Endothelial cell of hepatic sinusoid (primary cell): ENCODE measurements around the gene SMIM35.
"Not testable (repeated sequence)": the region's sequence is repeated elsewhere in the genome, so short reads cannot be mapped to it uniquely, and the experiment has no call there.

Experiments
- in situ Hi-C: cut with HindIII; loops from 2 replicates; pipeline ENCODE4 v1.10.0; 2017; ENCODE audit warnings: low sequenced_read_pairs

SMIM35 gene

GRCh38 chr11:118082880-118083552, 3.7 kb downstream of the SMIM35 start:
- in situ Hi-C loops = no loop called here

DNA sequence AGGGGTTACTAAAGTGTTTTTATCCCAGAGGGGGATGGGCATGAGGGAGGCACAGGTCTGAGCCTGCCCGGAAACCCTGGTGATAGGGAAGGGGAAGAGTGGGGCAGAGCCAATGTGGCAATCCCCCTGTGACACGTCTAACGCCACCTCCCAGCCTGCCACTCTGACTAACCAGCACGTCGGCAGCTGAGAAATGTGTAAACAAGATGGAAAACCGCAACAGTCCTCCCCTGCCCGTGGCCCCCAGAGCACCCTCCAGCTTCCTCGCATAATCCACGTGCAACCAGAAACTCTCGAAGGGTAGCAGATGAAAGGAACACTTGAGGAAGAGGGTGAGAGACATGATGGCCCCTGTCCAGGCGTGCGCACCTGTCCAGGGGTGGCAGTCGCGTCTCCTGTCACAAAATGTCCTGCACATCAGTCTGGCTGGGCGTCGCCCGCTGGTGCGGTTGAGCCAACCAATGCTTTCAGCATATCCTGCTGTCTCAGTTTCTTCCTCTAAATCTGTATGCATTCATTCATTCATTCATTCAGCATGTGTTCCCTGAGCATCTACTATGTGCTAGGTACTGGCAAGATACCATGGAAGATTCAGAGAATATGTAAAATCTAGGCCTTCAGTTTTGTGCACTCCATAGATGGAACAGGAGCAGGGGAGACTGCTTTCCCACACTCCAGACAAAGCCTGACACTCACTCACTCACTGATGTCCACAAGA, 5.4 kb downstream of the SMIM35 start:
- in situ Hi-C loops = no loop called here

- in situ Hi-C loops = no loop called here
Measured at GRCh38 chr11:118080296-118080695, 6.5 kb downstream of the SMIM35 start.

DNA sequence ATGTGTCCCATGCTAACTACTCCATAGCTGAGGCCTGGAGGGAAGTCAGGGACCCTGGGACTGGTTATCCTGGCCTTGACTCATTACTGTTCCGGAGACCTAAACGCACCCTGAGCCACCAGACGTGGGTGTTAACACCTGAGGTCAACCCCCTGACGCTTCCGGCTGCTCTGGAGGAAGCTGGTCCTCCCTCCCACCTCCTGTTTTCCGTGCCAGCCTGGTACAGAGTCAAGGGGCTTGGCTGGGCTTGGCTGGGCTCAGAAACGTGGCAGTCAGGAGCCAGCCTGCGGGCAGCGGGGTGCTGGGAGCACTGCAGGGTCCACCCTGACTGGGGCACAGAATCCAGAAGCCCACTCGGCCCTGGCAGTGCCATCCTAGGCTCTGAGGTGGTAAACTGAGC, 7.3 kb downstream of the SMIM35 start:
- in situ Hi-C loops = no loop called here

DNA sequence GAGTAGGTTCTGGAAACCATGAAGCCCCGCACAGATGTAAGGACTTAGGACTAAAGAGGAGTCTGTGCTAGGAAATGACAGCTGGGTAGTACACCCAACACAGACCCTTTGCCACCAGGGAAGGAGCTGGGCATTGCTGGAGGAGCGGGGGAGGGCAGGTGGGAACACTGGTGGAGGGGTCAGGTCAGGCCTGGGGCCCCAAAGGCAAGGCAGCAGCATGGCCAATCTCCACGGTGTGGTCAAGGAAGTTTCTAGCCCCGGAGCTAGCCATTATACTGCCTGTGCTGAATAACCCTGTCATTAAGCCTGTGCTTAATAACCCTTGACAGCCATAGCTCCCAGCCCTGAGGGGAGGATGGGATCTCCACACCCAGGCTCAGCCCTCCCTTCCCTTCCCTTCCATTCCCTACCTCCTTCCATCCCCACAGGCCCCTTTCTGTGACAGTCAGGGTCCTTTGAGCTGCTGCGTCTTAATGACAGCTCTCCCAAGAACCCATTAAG, 7.8 kb downstream of the SMIM35 start:
- in situ Hi-C loops = no loop called here

DNA sequence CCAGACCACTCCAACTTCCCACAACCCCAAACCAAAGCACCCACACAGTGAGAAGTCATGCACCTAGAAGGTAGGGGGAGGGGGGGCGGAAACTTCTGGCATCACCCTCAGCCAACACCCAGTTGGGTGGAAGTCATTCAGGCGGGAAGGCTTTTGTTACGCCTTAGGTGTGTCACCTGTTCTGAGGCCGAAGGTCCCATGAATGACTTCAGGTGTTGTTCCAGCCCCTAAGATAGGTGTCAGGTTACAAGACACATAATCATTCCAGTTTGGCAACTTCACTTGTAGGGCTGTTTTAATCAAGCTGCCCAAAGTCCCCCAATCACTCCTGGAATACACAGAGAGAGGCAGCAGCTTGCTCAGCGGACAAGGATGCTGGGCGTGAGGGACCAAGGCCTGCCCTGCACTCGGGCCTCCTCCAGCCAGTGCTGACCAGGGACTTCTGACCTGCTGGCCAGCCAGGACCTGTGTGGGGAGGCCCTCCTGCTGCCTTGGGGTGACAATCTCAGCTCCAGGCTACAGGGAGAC, 9.9 kb downstream of the SMIM35 start, which contains the start of gene TMPRSS4:
TSS of gene TMPRSS4 (plus strand) at position 325 of the 528 bp plus-strand sequence. CDS start 225 bp downstream, outside the sequence.
- in situ Hi-C loops = no loop called here

DNA sequence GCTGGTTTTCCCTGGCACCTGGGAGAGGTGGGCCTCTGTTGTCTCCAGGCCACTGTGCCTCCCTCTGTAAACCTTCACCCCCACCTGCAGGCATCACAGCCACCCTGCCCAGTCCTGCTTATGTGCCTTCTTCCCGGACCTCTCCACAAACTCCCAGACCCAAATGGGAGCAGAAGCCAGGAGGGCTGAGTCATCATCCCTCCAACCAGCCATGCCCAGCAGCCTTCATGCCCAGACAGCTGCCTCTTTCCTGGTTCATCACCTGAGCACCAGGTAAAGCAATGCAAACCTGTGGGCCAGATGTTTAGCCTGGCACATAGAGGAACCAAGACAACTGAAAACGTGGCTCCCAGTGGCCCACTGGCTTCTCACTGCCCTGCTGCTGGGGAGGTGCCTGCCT, 12.0 kb downstream of the SMIM35 start:
- in situ Hi-C loops = no loop called here

- in situ Hi-C loops = no loop called here
Measured at GRCh38 chr11:118074091-118074685, 12.6 kb downstream of the SMIM35 start.

DNA sequence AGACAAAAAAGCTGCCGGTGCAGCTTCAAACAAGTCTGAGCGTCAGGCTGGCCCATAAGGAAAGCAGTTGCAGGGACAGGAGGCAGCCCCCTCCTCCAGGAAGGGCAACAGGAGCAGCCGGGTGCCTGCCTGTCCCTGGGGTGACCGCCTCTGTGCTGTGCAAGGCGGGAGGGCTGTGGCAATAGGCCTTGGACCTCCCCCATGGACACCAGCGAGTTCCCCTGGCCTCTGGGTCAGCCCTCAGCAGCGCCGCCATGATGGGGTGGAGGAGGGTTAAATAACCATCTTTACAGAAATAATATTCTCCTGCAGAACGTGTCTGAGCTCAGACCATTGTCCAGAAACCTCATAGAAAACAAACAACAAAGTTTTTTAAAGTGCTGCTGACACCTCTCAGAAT, 13.2 kb downstream of the SMIM35 start:
- in situ Hi-C loops = no loop called here

DNA sequence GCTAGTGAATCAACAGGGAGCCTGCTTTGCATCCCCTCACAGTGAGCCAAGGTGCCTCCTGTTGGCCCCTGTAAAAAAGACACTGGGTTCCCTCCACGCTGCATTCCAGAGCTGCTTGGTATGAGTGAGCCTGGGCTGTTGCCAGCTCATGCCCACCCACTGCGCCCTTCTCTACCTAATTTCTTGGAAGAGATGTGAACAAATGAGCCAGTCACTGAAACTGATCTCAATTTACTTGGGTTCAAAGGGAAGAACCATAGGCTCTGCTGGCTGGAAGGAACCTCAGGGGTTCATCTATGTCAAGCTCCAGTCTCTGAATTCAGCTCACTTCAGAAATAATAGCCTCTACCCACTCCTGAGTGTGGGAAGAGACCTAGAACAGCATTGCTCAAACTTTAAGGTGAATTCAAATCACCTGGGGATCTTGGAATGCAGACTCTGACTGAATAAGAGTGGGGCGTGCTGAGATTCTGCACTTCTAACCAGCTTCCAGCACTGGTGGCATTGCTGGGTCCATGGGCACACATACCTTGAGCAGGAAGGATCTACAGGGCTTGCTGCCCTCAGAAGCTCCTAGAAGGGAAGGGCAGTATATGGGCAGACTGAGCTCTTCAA, 15.2 kb downstream of the SMIM35 start:
- in situ Hi-C loops = no loop called here

DNA sequence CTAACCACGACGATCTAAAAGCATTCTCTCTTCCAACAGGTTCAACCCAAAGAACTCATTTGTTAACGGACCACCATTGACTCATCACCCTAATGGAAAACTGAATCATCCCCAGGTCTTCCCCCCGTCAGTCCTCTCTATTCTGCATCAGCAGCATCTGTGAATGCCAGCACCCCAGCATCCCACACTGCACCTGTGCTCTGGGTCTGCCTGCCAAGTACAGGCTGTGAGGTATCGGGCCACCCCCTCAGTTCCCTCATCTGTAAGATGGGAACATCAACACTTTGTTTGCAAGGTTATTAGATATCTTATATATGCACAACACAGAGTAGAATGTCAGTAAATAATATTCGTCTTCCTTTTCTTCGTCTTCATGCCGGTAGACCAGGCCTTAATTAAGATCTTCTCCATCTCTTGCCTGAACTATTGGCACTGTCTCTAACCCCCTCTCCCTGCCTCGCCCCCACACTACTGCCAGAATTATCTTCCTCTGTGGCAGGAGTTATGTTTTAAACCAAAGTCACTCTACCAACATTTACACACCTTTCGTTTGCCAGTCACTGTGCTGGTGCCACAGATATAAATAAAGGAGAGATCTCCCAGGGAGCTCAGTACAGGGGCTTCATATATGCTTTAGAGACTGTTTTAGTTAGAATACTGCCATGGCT, 17.7 kb downstream of the SMIM35 start:
- in situ Hi-C loops = no loop called here

GRCh38 chr11:118068206-118068944, 18.4 kb downstream of the SMIM35 start:
- in situ Hi-C loops = no loop called here

- in situ Hi-C loops = no loop called here
Measured at GRCh38 chr11:118067006-118067405, 19.8 kb downstream of the SMIM35 start.

GRCh38 chr11:118065384-118065783, 21.4 kb downstream of the SMIM35 start:
- in situ Hi-C loops = no loop called here

GRCh38 chr11:118064956-118065355, 21.8 kb downstream of the SMIM35 start:
- in situ Hi-C loops = no loop called here

- in situ Hi-C loops = not testable (repeated sequence)
Measured at GRCh38 chr11:118062631-118063030, 24.1 kb downstream of the SMIM35 start.

DNA sequence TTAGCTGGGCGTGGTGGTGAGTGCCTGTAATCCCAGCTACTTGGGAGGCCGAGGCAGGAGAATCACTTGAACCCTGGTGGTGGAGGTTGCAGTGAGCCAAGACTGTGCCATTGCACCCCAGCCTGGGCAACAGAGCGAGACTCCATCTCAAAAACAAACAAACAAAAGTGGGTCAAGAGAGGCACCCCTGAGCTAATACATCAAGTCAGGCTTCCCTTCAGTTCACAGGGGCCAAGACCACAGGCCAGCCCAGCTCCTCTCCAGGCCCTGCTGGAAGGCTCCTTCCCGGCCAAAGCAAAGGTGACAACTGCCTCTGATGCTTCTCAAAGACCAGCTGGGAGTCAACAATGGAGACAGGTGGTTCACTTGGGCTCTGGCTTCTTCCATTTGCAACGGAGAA, 24.6 kb downstream of the SMIM35 start:
- in situ Hi-C loops = not testable (repeated sequence)

GRCh38 chr11:118061586-118062125, 25.1 kb downstream of the SMIM35 start:
- in situ Hi-C loops = no loop called here

- in situ Hi-C loops = no loop called here
Measured at GRCh38 chr11:118060869-118061268, 25.9 kb downstream of the SMIM35 start.
